Activated CD4-positive, alpha-beta T cell treated with anti-CD3 and anti-CD28 coated beads for 48 hours (primary cell): ENCODE results near the gene FGL2.
"Not testable (repeated sequence)": the region's sequence is repeated elsewhere in the genome, so short reads cannot be mapped to it uniquely, and the experiment has no call there.

Experiments
- DNase-seq: peaks from one replicate; pipeline ENCODE4 v3.0.0-alpha.2; 2020

FGL2 gene

DNA sequence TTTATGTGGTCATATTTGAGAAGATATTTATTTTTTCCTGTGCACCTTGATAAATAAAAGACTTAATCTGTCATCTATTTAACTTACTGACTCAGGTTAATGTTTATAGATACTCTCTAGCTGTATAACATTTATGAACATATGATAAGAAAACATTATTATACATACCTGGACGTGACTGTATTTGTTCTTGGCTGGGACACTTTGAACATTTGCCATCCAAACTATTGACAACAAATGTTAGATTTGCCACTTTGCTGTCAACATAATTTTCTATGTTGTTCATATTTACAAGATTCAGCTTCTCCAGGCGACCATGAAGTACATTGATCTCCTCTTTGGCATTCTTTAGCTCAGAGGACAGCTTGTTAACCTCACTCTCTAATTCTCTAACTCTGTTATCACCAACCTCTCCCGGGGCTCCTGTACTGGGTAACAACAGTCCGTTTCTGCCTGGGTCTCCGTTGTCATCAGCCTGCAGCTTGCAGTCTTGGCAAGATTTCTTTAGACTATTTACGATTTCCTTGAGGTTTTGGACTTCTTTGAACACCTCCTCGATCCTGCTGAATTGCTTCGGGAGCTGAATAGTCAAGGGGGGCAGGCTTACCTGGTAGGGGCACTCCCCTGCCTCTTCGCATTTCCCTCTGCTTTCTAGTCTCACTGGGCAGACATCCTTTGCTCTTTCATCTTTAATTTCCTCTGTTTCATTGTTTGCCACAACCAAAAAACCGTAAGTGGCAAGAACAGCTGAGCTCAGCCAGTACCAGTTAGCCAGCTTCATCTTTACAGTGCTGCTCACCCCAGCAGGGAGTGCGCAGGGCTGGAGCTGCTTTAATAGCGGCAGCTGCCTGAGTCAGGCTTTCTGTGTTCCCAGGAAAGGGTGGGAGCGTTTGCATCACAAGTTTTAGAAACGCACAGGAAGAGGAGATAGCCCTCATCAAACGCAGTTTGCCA lies at the start of gene FGL2:
Gene FGL2, minus strand, starts transcription at position 807 of the 954 bp plus-strand sequence. Its CDS starts 26 bp downstream, at position 781.
- peak; percentile 40 for DNase-seq

DNA sequence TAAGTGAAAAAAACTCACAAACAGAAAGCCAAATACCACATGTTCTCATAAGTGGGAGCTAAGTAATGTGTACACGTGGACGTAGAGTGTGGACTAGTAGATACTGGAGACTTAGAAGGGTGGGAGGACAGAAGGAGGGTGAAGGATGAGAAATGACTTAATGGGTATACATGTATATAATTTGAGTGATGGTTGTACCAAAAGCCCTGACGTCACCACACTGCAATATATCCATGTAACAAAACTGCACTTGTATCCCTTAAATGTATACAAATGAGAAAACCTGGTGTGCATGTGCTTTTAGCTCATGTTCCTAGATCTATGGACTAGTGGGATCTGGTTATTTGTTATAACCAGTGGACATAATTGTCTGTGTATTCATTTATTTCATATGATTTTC lies 48.5 kb upstream of the FGL2 start:
- DNase-seq: no peak

DNA sequence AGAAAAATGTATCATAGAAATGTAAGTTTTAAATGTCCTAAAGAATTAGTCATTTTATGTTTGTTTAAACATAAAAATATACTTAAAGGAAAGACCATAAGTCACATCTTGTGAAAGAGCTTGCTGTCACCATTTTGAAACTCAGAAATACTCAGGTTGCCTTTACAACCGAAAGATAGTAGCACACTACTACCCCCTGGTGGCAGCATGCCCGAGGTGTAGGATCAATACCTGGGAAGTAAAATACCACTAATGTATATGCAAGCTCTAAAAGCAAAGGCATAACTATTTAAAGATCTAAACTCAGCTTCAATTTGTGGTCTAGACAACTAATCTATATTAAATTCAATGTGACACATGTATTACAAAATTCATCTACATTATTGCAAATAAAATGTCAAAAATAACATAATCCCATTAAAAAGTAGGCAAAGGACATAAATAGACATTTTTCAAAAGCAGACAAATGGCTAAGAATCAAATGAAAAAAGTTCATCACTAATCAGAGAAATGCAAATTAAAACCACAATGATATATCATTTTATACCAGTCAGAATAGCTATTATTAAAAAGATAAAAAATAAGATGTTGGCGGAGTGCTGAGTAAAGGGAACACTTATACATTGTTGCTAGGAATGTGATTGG lies 47.7 kb upstream of the FGL2 start:
- peak; percentile 95 for DNase-seq

- no peak for DNase-seq
These were observed 46.5 kb upstream of the FGL2 start for GRCh38 chr7:77246026-77246640.

- DNase-seq: no peak
These were observed 45.6 kb upstream of the FGL2 start for GRCh38 chr7:77245015-77245755.

GRCh38 chr7:77244222-77244934 lies 44.8 kb upstream of the FGL2 start:
- no peak for DNase-seq

DNA sequence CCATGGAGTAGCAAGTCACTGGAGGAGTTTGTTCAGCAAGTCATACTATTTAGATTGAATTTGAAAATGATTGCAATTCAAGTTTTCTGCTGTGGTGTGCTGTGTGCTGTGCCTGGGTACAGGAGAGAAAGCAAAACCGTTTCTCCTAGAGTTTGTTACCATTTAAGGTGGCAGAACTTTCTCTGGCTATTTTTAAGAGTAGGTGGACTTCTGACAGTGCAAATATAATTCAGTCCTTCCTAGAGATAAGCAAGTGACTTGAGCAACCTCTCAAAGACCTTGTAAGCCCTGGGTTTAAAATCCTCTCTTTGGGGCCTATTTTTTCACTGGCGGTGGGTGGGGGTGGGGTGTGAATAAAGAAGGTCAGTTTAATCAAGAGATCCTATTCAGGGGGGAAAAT lies 42.9 kb upstream of the FGL2 start:
- DNase-seq: no peak

DNA sequence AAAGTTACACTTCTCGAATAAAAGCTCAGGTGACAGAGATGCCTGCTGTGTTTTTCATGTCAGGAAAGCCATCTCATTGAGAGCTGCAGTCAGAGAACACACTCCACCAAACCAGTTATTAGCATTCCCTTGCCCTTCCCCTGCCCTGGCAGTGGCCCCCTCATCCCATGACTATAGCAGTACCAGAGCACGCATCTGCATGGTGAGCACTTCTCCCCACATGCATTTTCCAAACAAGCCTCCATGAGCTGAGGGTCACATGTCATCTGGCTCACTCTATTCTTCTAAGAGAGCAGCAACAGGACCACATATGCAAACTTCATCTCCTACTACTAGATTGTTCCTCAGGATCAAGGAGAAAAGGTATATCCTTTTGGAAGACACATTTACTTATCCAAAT lies 42.4 kb upstream of the FGL2 start:
- DNase-seq: no peak

DNA sequence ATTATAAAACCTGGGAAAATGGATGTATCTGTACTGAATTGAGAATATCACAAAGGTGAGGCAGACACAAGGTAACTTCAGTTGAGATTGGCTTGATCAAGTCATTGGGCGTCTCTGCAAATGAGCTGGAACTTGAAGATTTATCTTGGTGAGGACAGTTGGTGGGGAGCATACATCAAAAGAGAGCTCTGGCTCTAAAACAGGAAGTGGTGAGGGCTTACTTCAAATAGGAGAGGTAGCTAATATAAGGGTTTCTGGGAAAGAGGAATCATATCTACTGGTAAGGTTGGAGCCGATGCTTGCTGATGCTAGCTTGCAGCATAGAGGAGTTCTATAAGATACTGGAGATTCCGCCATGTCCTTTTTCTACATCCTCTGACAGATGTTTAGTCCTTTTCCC lies 39.9 kb upstream of the FGL2 start:
- DNase-seq: no peak

GRCh38 chr7:77238703-77239136 lies 39.1 kb upstream of the FGL2 start:
- no peak for DNase-seq

- no peak for DNase-seq
These were observed 35.7 kb upstream of the FGL2 start for GRCh38 chr7:77235276-77235675.

DNA sequence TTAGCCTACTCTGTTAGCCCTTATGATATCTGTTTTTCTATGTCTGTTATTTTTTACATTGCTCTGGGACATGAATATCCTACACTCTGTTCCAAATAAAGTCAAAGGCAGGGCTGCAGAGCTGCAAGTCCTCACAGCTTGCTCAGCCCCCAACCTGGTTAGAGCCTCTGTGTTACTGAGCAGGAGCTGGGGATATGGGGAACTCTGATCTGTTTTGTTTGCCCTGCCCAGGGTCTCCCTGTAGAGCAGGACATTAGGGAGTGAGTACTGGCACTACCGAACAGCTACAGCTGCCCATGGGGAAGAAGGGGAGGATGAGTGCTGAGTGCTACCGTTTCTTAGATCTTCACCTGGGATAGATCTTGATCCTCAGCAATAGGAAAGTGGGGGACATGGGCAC lies 32.8 kb upstream of the FGL2 start:
- no peak for DNase-seq

DNA sequence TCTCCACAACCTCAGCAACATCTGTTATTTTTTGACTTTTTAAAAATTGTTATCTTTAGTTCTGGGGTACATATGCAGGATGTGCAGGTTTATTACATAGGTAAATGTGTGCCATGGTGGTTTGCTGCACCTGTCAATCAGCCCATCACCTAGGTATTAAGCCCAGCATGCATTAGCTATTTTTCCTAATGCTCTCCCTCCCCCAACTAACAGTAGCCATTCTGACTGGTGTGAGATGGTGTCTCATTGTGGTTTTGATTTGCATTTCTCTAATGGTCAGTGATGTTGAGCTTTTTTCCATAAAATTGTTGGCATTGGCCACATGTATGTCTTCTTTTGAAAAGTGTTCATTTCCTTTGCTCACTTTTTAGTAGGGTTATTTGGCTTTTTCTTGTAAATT lies 29.2 kb upstream of the FGL2 start:
- not testable (repeated sequence) for DNase-seq

- DNase-seq: no peak
These were observed 26.8 kb upstream of the FGL2 start for GRCh38 chr7:77226357-77226839.

GRCh38 chr7:77223261-77223660 lies 23.6 kb upstream of the FGL2 start:
- DNase-seq: no peak

DNA sequence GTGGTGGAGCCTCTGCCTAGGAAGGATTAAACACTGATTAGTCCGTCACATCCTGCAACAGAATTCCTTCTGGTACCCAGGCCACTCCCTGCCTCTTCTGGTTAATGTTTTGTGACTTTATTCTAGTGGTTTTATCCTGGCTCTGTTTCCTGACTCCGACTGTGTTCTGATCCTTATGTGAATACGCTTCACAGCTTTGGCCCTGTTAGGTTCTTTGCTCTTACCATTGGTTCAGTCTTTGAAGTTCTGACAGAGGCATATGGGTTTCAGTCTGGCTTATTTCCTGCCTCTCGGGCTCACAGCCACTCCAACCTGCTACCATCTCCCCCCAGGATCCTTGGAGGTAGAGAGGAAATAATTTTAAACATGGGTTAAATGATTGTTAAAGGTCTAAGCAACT lies 23.2 kb upstream of the FGL2 start:
- no peak for DNase-seq

- no peak for DNase-seq
These were observed 22.4 kb upstream of the FGL2 start for GRCh38 chr7:77222065-77222464.

DNA sequence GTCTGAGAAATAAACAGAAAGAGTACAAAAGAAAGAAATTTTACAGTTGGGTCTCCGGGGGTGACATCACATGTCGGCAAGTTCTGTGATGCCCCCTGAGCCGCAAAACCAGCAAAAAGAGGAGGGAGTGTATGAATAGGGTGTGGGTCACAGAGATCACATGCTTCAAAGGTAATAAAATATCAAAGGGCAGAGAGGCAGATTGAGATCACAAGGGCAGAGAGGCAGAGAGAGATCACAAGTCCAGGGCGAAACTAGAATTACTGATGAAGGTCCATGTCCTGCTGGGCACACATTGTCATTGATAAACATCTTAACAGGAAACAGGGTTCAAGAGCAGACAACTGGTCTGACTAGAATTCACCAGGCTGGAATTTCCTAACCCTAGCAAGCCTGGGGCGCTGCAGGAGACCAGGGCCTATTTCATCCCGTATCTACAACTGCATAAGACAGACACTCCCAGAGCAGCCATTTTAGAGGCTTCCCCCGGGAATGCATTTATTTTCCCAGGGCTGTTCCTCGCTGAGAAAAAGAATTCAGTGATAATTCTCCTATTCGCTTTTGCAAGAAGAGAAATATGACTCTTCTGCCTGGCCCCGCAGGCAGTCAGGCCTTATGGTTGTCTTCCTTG lies 20.2 kb upstream of the FGL2 start:
- not testable (repeated sequence) for DNase-seq

DNA sequence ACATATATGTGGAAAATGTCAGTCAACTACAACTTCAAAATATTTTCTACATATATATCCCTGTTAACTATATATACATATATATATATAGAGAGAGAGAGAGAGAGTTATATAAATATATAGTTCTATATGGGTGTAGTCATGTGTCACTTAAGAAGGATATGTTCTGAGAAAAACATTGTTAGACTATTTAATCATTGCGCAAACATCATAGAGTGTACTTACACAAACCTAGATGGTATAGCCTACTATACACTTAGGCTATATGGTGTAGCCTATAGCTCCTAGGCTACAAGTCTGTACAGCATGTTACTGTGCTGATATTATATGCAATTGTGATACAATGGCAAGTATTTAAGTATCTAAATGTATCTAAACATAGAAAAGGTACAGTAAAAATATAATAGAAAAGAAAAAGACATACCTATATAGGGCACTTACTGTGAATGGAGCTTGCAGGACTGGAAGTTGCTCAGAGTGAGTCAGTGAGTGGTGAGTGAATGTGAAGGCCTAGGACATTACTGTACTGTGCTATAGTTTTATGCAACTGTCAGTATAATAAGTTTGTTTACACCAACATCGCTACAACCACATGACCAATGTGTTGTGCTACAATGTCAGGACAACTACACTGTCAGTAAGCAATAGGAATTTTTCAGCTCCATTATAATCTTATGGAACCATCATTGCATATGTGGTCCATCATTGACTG lies 18.0 kb upstream of the FGL2 start:
- no peak for DNase-seq

- no peak for DNase-seq
These were observed 16.7 kb upstream of the FGL2 start for GRCh38 chr7:77216181-77216845.
